H9 (cell line): ENCODE measurements around the gene PPM1B. TPM values are rescaled to one million over a fixed set of nuclear protein-coding genes. Genes with fewer than 3 reads are reported as not detected.

Source experiments
- DNase-seq: peaks from one replicate; pipeline ENCODE4 v3.0.0-alpha.2; 2017
- H2AFZ ChIP-seq: one replicate; pipeline ENCODE4 v1.6.1; 2013; ENCODE audit warnings: mild to moderate bottlenecking, low read length, control low read depth, moderate library complexity
- H2AK5ac ChIP-seq: 2 replicates; pipeline ENCODE4 v1.6.1; 2013; ENCODE audit warnings: low read length, control low read depth, mixed read lengths; ENCODE audit not compliant: insufficient read length
- H2BK120ac ChIP-seq: one replicate; pipeline ENCODE4 v1.6.1; 2013; ENCODE audit warnings: low read depth, mild to moderate bottlenecking, low read length, control low read depth, inconsistent platforms; ENCODE audit not compliant: poor library complexity, severe bottlenecking
- H2BK12ac ChIP-seq: 2 replicates; pipeline ENCODE4 v1.6.1; 2013; ENCODE audit warnings: low read length, control low read depth, mixed read lengths, low read depth; ENCODE audit not compliant: insufficient read length
- H2BK15ac ChIP-seq: 2 replicates; pipeline ENCODE4 v1.6.1; 2013; ENCODE audit warnings: low read depth, low read length, control low read depth
- H2BK20ac ChIP-seq: one replicate; pipeline ENCODE4 v1.6.1; 2013; ENCODE audit warnings: low read depth, mild to moderate bottlenecking, low read length, control low read depth, inconsistent platforms; ENCODE audit not compliant: poor library complexity, severe bottlenecking
- H2BK5ac ChIP-seq: 2 replicates; pipeline ENCODE4 v1.6.1; 2013; ENCODE audit warnings: low read length, control low read depth, mixed read lengths; ENCODE audit not compliant: insufficient read length
- H3K14ac ChIP-seq: 2 replicates; pipeline ENCODE4 v1.6.1; 2013; ENCODE audit warnings: low read length, control low read depth; ENCODE audit not compliant: insufficient read depth
- H3K18ac ChIP-seq: 2 replicates; pipeline ENCODE4 v1.6.1; 2013; ENCODE audit warnings: low read depth, mild to moderate bottlenecking, mixed read lengths, low read length, control low read depth; ENCODE audit not compliant: insufficient read length
- H3K23ac ChIP-seq: 2 replicates; pipeline ENCODE4 v1.6.1; 2013; ENCODE audit warnings: low read length, control low read depth, mixed read lengths, low read depth; ENCODE audit not compliant: insufficient read length
- H3K23me2 ChIP-seq: 2 replicates; pipeline ENCODE4 v1.6.1; 2013; ENCODE audit warnings: low read depth, mild to moderate bottlenecking, mixed read lengths, low read length, control low read depth; ENCODE audit not compliant: insufficient read length, poor library complexity, severe bottlenecking
- H3K27ac ChIP-seq: 2 replicates; pipeline ENCODE4 v1.5.1; 2013; ENCODE audit warnings: low read length, control low read depth, mixed read lengths, low read depth; ENCODE audit not compliant: insufficient read length
- H3K27me3 ChIP-seq: 2 replicates; pipeline ENCODE4 v1.6.1; 2013; ENCODE audit warnings: low read length, control low read depth, inconsistent platforms; ENCODE audit not compliant: insufficient read depth
- H3K4ac ChIP-seq: 2 replicates; pipeline ENCODE4 v1.6.1; 2013; ENCODE audit warnings: low read depth, mild to moderate bottlenecking, control low read depth, inconsistent platforms, low read length, moderate library complexity
- H3K4me1 ChIP-seq: 2 replicates; pipeline ENCODE4 v1.6.1; 2013; ENCODE audit warnings: low read length, control low read depth, inconsistent platforms; ENCODE audit not compliant: insufficient read depth
- H3K4me2 ChIP-seq: 2 replicates; pipeline ENCODE4 v1.6.1; 2013; ENCODE audit warnings: low read length, control low read depth, mixed read lengths; ENCODE audit not compliant: insufficient read length, insufficient read depth
- H3K56ac ChIP-seq: 2 replicates; pipeline ENCODE4 v1.6.1; 2013; ENCODE audit warnings: low read depth, mild to moderate bottlenecking, mixed read lengths, low read length, control low read depth; ENCODE audit not compliant: insufficient read length
- H3K79me1 ChIP-seq: 2 replicates; pipeline ENCODE4 v1.6.1; 2013; ENCODE audit warnings: low read depth, mild to moderate bottlenecking, moderate library complexity, low read length, control low read depth, inconsistent platforms; ENCODE audit not compliant: insufficient read depth, poor library complexity, severe bottlenecking
- H3K79me2 ChIP-seq: 2 replicates; pipeline ENCODE4 v1.6.1; 2013; ENCODE audit warnings: low read length, control low read depth, inconsistent platforms; ENCODE audit not compliant: insufficient read depth
- H3K9ac ChIP-seq: 2 replicates; pipeline ENCODE4 v1.6.1; 2013; ENCODE audit warnings: low read length, control low read depth, mixed read lengths; ENCODE audit not compliant: insufficient read length; ENCODE audit errors: extremely low read depth
- H3K9me3 ChIP-seq: one replicate; pipeline ENCODE4 v1.6.1; 2013; ENCODE audit warnings: low read depth, low read length, inconsistent platforms; ENCODE audit not compliant: control insufficient read depth
- H3T11ph ChIP-seq: one replicate; pipeline ENCODE4 v1.6.1; 2013; ENCODE audit warnings: mild to moderate bottlenecking, low read length, control low read depth, inconsistent platforms
- H4K20me1 ChIP-seq: one replicate; pipeline ENCODE4 v1.6.1; 2013; ENCODE audit not compliant: control insufficient read depth, insufficient read length, insufficient read depth
- H4K5ac ChIP-seq: 2 replicates; pipeline ENCODE4 v1.6.1; 2013; ENCODE audit warnings: low read depth, mild to moderate bottlenecking, mixed read lengths, low read length, control low read depth; ENCODE audit not compliant: insufficient read length
- H4K8ac ChIP-seq: replicated peaks from 2 replicates; pipeline ENCODE4 v1.6.1; 2013; ENCODE audit warnings: low read length, control low read depth, mixed read lengths, low read depth; ENCODE audit not compliant: insufficient read length
- H4K91ac ChIP-seq: 2 replicates; pipeline ENCODE4 v1.6.1; 2013; ENCODE audit warnings: low read depth, mild to moderate bottlenecking, moderate library complexity, mixed read lengths, low read length, control low read depth; ENCODE audit not compliant: insufficient read length
- H3K27ac Mint-ChIP-seq, 3 experiments: 2 replicates in 2 of 3; 3 replicates in 1 of 3; pipeline ENCODE4 v1.8.0; 2020 to 2021; ENCODE audit warnings: mixed read lengths in 3 of 3, mild to moderate bottlenecking in 1 of 3, moderate library complexity in 1 of 3
- H3K27me3 Mint-ChIP-seq: 2 replicates; pipeline ENCODE4 v1.8.0; 2021; ENCODE audit warnings: low read depth, mild to moderate bottlenecking, moderate library complexity, mixed read lengths
- H3K36me3 Mint-ChIP-seq, 3 experiments: 2 replicates in 2 of 3; 3 replicates in 1 of 3; pipeline ENCODE4 v1.8.0; 2020 to 2021; ENCODE audit warnings: low read depth in 3 of 3, mixed read lengths in 3 of 3; ENCODE audit not compliant: insufficient read depth in 1 of 3
- H3K4me1 Mint-ChIP-seq, 2 experiments: 2 replicates each; pipeline ENCODE4 v1.8.0; 2020; ENCODE audit warnings: mixed read lengths in 2 of 2
- H3K4me3 Mint-ChIP-seq, 2 experiments: 2 replicates in 1 of 2; 3 replicates in 1 of 2; pipeline ENCODE4 v1.8.0; 2020 to 2021; ENCODE audit warnings: mild to moderate bottlenecking in 2 of 2, mixed read lengths in 2 of 2, moderate library complexity in 1 of 2
- H3K9me3 Mint-ChIP-seq, 2 experiments: 2 replicates in 1 of 2; 3 replicates in 1 of 2; pipeline ENCODE4 v1.8.0; 2020; ENCODE audit warnings: mild to moderate bottlenecking in 2 of 2, mixed read lengths in 2 of 2, moderate library complexity in 1 of 2
- CTCF ChIP-seq: fragments of 200-600 bp; sonication (generic); conservative IDR thresholded peaks from 3 replicates; pipeline ENCODE4 v1.8.0; 2021; ENCODE audit warnings: antibody characterized with exemption, mild to moderate bottlenecking
- WGBS: extraction: QIAGEN DNeasy Blood & Tissue Kit; methylation state at CpG from one replicate; pipeline ENCODE4 v1.1.7; 2013; ENCODE audit warnings: missing lambda C conversion rate, low lambda C conversion rate, mixed read lengths; ENCODE audit not compliant: insufficient read length; ENCODE audit errors: extremely low coverage; 5-methylcytosine and 5-hydroxymethylcytosine counted together
- total RNA-seq: library from RNA; stranded (reverse); gene quantifications from 2 replicates; pipeline ENCODE4 v1.2.1, GENCODE V29; 2021

Gene PPM1B
- total RNA-seq, 1 experiment from 2014 or later, result 156 TPM

DNA sequence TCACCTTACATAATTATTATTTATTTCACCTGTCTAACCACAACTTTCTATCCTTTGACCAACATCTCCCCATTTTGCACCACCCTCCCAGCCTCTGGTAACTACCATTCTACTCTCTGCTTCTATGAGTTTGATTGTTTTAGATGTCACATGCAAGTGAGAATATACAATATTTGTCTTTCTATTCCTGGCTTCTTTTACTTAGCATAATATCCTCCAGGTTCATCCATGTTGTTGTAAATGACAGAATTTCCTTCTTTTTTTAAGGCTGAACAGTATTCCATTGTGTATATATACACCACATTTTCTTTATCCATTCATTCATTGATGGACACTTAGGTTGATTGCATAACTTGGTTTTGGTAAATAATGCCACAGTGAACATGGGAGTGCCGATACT is 24.0 kb downstream of the PPM1B start:
- no peak overlapping the region for H3K23ac ChIP-seq
- Mint-ChIP-seq H3K27ac (peak overlapping the region in 1 of 3 experiments; percentile 56; a peak in 2 of 7 replicates), H3K9me3 (no peaks in the 10 kb centered on the region; a peak in 1 of 5 replicates), H3K36me3 (peaks cover 9 to 29% (median 22%) of the 10 kb centered on the region in 3 experiments), H3K4me1 (peaks cover 39 to 44% of the 10 kb centered on the region in 2 experiments), H3K27me3 (no peaks in the 10 kb centered on the region), H3K4me3 (no peak overlapping the region)
- H2BK120ac ChIP-seq, result no peak overlapping the region
- H3K56ac ChIP-seq, result no peak overlapping the region
- H3K9me3 ChIP-seq, result no peaks in the 10 kb centered on the region
- WGBS, result no CpG with 5 or more reads among the region's 1 CpG
- no peak overlapping the region for H2BK5ac ChIP-seq
- H3K27me3 ChIP-seq, result no peaks in the 10 kb centered on the region
- H4K5ac ChIP-seq, result no peak overlapping the region
- no peak overlapping the region for H4K8ac ChIP-seq
- no peak overlapping the region for H3T11ph ChIP-seq
- H3K23me2 ChIP-seq, result no peaks in the 10 kb centered on the region
- H3K79me1 ChIP-seq, result peaks cover 10% of the 10 kb centered on the region
- H2BK15ac ChIP-seq, result no peak overlapping the region
- no peak overlapping the region for H4K91ac ChIP-seq
- no peak for DNase-seq
- no peak for TF ChIP-seq CTCF
- H3K18ac ChIP-seq, result no peak overlapping the region
- no peaks in the 10 kb centered on the region for H4K20me1 ChIP-seq
- H3K4me2 ChIP-seq, result no peak overlapping the region
- no peak overlapping the region for H3K9ac ChIP-seq
- no peak overlapping the region for H2BK12ac ChIP-seq
- H3K79me2 ChIP-seq, result peaks cover 68% of the 10 kb centered on the region; the same call in 1 of the 2 replicates
- no peak overlapping the region for H2BK20ac ChIP-seq
- H3K27ac ChIP-seq, result no peak overlapping the region
- H2AK5ac ChIP-seq, result no peak overlapping the region
- no peak overlapping the region for H3K4ac ChIP-seq
- H3K4me1 ChIP-seq, result no peaks in the 10 kb centered on the region; the same call in 1 of the 2 replicates
- H2AFZ ChIP-seq, result no peak overlapping the region
- no peak overlapping the region for H3K14ac ChIP-seq
